Epithelial cell of proximal tubule (primary cell): Measurements from ENCODE around the gene KLF6. TPM values are rescaled to one million over a fixed set of nuclear protein-coding genes. Genes with fewer than 3 reads are reported as not detected.

ENCODE experiments used
- DNase-seq: peaks from one replicate; pipeline ENCODE4 v3.0.0-alpha.2; 2011; ENCODE audit warnings: low read depth
- H3K4me3 ChIP-seq: 2 replicates; pipeline ENCODE4 v1.5.1; 2011; ENCODE audit warnings: low read depth, mild to moderate bottlenecking, low read length
- CTCF ChIP-seq: conservative IDR thresholded peaks from 2 replicates; pipeline ENCODE4 v1.5.1; 2012; ENCODE audit warnings: low read depth, mild to moderate bottlenecking, low read length
- total RNA-seq: library from RNA; depleted of rRNA; stranded (reverse); fragments of >200 nt; gene quantifications from 2 replicates; pipeline ENCODE4 v1.2.3, GENCODE V29; 2015

Gene KLF6
- total RNA-seq, 1 donor from 2014 or later = 88.1 TPM

GRCh38 chr10:3729397-3729976 lies 55.5 kb downstream of the KLF6 start:
- no peak for TF ChIP-seq CTCF
- no peak for DNase-seq
- H3K4me3 ChIP-seq = no peak overlapping the region

GRCh38 chr10:3728563-3728962 lies 56.4 kb downstream of the KLF6 start:
- no peak overlapping the region for H3K4me3 ChIP-seq
- no peak for DNase-seq
- no peak for TF ChIP-seq CTCF

GRCh38 chr10:3727268-3727667 lies 57.7 kb downstream of the KLF6 start:
- no peak overlapping the region for H3K4me3 ChIP-seq
- no peak for TF ChIP-seq CTCF
- DNase-seq = no peak
